Measurements from ENCODE around the gene LRRC8B. TPM values are rescaled to one million over a fixed set of nuclear protein-coding genes. Genes with fewer than 3 reads are reported as not detected.

The LRRC8B gene
- total and polyA plus RNA-seq, 2 experiments from 2014 or later = 4.6 to 5.1 TPM

DNA sequence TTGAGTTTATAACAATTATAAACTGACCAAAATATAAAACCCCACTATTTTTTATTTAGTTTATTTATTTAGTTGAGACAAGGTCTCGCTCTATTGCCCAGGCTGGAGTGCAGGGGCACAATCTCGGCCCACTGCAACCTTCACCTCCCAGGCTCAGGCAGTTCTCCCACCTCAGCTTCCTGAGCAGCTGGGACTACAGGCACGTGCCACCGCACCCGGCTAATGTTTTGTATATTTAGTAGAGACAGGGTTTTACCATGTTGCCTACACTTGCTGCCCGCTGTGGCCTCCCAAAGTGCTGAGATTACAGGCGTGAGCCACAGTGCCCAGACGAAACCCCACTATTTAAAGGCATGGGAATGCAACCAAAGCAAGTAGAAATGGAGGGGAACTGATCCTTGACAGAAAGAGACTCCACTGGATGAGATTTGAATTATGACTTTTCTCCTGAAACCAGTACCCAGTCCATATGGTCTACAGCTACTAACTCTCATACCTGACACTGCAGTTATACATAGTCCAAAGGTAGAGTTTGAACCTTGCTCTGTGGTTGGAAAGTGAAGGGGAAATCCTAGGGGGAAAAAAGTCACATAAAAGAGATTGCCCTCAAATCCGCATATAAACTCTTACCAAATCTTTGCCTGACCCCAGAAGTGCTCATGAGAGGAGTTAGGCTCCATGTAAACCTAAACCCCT lies 119.6 kb downstream of the LRRC8B start:
- Histone ChIP-seq H3K4me2 (no peak overlapping the region), H2AFZ (no peak overlapping the region), H3K4me3 (no peak overlapping the region), H3K36me3 (replicated peaks; ENCODE audit: insufficient read depth, low read depth) (no peaks in the 10 kb centered on the region), H3K9me3 (ENCODE audit: low read depth) (no peaks in the 10 kb centered on the region), H3K27me3 (no peaks in the 10 kb centered on the region), H3K4me1 (ENCODE audit: insufficient read depth) (no peaks in the 10 kb centered on the region), H3K79me2 (no peaks in the 10 kb centered on the region), H3K9me2 (replicated peaks; ENCODE audit: insufficient read depth) (peaks cover 4% of the 10 kb centered on the region), H4K20me1 (ENCODE audit: insufficient read depth, poor library complexity, severe bottlenecking) (no peaks in the 10 kb centered on the region), H3K27ac (no peak overlapping the region)
- no peak for TF ChIP-seq EZH2 (IDR thresholded peaks at IDR 0.05; ENCODE audit: borderline replicate concordance)
- no peak for TF ChIP-seq EZH2phosphoT487 (IDR thresholded peaks at IDR 0.05; ENCODE audit: low read depth, severe bottlenecking, unreplicated experiment)
- TF ChIP-seq, protein P1, sequence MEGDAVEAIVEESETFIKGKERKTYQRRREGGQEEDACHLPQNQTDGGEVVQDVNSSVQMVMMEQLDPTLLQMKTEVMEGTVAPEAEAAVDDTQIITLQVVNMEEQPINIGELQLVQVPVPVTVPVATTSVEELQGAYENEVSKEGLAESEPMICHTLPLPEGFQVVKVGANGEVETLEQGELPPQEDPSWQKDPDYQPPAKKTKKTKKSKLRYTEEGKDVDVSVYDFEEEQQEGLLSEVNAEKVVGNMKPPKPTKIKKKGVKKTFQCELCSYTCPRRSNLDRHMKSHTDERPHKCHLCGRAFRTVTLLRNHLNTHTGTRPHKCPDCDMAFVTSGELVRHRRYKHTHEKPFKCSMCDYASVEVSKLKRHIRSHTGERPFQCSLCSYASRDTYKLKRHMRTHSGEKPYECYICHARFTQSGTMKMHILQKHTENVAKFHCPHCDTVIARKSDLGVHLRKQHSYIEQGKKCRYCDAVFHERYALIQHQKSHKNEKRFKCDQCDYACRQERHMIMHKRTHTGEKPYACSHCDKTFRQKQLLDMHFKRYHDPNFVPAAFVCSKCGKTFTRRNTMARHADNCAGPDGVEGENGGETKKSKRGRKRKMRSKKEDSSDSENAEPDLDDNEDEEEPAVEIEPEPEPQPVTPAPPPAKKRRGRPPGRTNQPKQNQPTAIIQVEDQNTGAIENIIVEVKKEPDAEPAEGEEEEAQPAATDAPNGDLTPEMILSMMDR (IDR thresholded peaks at IDR 0.05; ENCODE audit: poor library complexity) = no peak
- 92% methylated on average over 9 of the region's 9 CpGs for WGBS (ENCODE audit: low lambda C conversion rate, missing lambda C conversion rate)
- DNase-seq (ENCODE audit: low spot score) = no peak

GRCh38 chr1:89646259-89646658 lies 121.6 kb downstream of the LRRC8B start:
- no peaks in the 10 kb centered on the region for H3K4me1 ChIP-seq (ENCODE audit: insufficient read depth)
- no peak overlapping the region for H3K27ac ChIP-seq
- no peaks in the 10 kb centered on the region for H3K27me3 ChIP-seq
- H3K36me3 ChIP-seq (replicated peaks; ENCODE audit: insufficient read depth, low read depth) = no peaks in the 10 kb centered on the region
- WGBS (ENCODE audit: low lambda C conversion rate, missing lambda C conversion rate) = 97% methylated on average over 1 of the region's 1 CpG
- no peaks in the 10 kb centered on the region for H3K9me3 ChIP-seq (ENCODE audit: low read depth)
- H3K4me2 ChIP-seq = no peak overlapping the region
- DNase-seq (ENCODE audit: low spot score) = no peak
- TF ChIP-seq, protein P1 (IDR thresholded peaks at IDR 0.05; ENCODE audit: poor library complexity) = no peak
- TF ChIP-seq EZH2phosphoT487 (IDR thresholded peaks at IDR 0.05; ENCODE audit: low read depth, severe bottlenecking, unreplicated experiment) (no peak), EZH2 (IDR thresholded peaks at IDR 0.05; ENCODE audit: borderline replicate concordance) (no peak)
- no peaks in the 10 kb centered on the region for H4K20me1 ChIP-seq (ENCODE audit: insufficient read depth, poor library complexity, severe bottlenecking)
- no peaks in the 10 kb centered on the region for H3K9me2 ChIP-seq (replicated peaks; ENCODE audit: insufficient read depth)
- H3K4me3 ChIP-seq = no peak overlapping the region
- H2AFZ ChIP-seq = no peak overlapping the region
- no peaks in the 10 kb centered on the region for H3K79me2 ChIP-seq

Other genes with a start within 250 kb of the LRRC8B start
- gene GBP6, start 160.8 kb upstream of the LRRC8B start, total RNA-seq = 0.03 TPM in 1 of 2 replicates, not detected in the other
- gene GBP6, start 160.8 kb upstream of the LRRC8B start, polyA plus RNA-seq = not detected in 2 replicates
- 1.0 and 1.5 TPM in 2 replicates for gene LRRC8C, start 108.3 kb downstream of the LRRC8B start, total RNA-seq
- 0.70 and 1.1 TPM in 2 replicates for gene LRRC8C, start 108.3 kb downstream of the LRRC8B start, polyA plus RNA-seq

Data from hepatocyte (in vitro differentiated cells).